Activated T-cell treated with anti-CD3 and anti-CD28 coated beads, Interleukin-2, amount 50 U/mL, for 4 hours (primary cell): ENCODE results near the gene HNRNPC. TPM values are rescaled to one million over a fixed set of nuclear protein-coding genes. Genes with fewer than 3 reads are reported as not detected.
A peak's percentile ranks its signal among the peaks of the same experiment; 100 is the strongest.
"Not testable (repeated sequence)": the region's sequence is repeated elsewhere in the genome, so short reads cannot be mapped to it uniquely, and the experiment has no call there.

Experiments
- ATAC-seq, 2 donors: fragments of 200-7000 bp; cut with Tn5 transposase; one replicate each; pipeline ENCODE4 v1.10.0; 2021
- DNase-seq: peaks from one replicate; pipeline ENCODE4 v3.0.0-alpha.2; 2020
- H3K27me3 Mint-ChIP-seq: one replicate; pipeline ENCODE4 v1.8.0; 2021; ENCODE audit warnings: low read depth, mixed read lengths
- H3K36me3 Mint-ChIP-seq: one replicate; pipeline ENCODE4 v1.8.0; 2022; ENCODE audit warnings: mixed read lengths; ENCODE audit not compliant: insufficient read depth
- H3K4me1 Mint-ChIP-seq: one replicate; pipeline ENCODE4 v1.8.0; 2021; ENCODE audit warnings: low read depth, mixed read lengths
- H3K4me3 Mint-ChIP-seq: one replicate; pipeline ENCODE4 v1.8.0; 2021; ENCODE audit warnings: mild to moderate bottlenecking, moderate library complexity, mixed read lengths
- H3K9me3 Mint-ChIP-seq: one replicate; pipeline ENCODE4 v1.8.0; 2021; ENCODE audit warnings: mixed read lengths
- total RNA-seq, 3 donors: library from RNA; stranded (reverse); gene quantifications; one replicate each; pipeline ENCODE4 v1.2.1, GENCODE V29; 2021

The HNRNPC gene
- total RNA-seq, 3 donors from 2014 or later: 1,181 to 1,256 (median 1,185) TPM

DNA sequence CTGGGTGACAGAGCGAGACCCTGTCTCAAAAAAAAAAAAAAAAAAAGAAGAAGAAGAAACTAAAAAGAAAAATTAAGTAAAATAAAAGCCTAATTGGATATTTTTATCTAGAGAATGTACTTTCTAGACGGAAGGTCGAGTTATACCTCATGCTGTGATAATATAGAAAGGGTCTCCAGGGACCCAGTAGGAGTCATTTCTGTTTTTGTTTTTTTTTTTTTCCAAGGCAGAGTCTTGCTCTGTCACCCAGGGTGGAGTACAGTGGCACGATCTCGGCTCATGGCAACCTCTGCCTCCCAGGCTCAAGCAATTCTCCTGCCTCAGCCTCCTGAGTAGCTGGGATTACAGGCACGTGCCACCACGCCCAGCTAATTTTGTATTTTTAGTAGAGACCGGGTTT, 24.8 kb upstream of the HNRNPC start:
- not testable (repeated sequence) for H3K27me3 Mint-ChIP-seq, H3K4me1 Mint-ChIP-seq, DNase-seq, H3K4me3 Mint-ChIP-seq, ATAC-seq, H3K36me3 Mint-ChIP-seq, H3K9me3 Mint-ChIP-seq

GRCh38 chr14:21287168-21287567, 17.9 kb upstream of the HNRNPC start:
- Mint-ChIP-seq H3K4me3 (no peak overlapping the region), H3K27me3 (no peaks in the 10 kb centered on the region), H3K9me3 (no peaks in the 10 kb centered on the region), H3K4me1 (no peaks in the 10 kb centered on the region), H3K36me3 (no peaks in the 10 kb centered on the region)
- no peak for ATAC-seq
- no peak for DNase-seq

GRCh38 chr14:21286516-21286915, 17.3 kb upstream of the HNRNPC start:
- not testable (repeated sequence) for H3K9me3 Mint-ChIP-seq, DNase-seq, H3K36me3 Mint-ChIP-seq

GRCh38 chr14:21281917-21282316, 12.7 kb upstream of the HNRNPC start:
- not testable (repeated sequence) for H3K4me3 Mint-ChIP-seq, H3K36me3 Mint-ChIP-seq, H3K4me1 Mint-ChIP-seq, DNase-seq, H3K9me3 Mint-ChIP-seq, ATAC-seq, H3K27me3 Mint-ChIP-seq

More at GRCh38 chr14:21286516-21286915, 17.3 kb upstream of the HNRNPC start:
- H3K4me1 Mint-ChIP-seq, H3K27me3 Mint-ChIP-seq, H3K4me3 Mint-ChIP-seq, ATAC-seq: not testable (repeated sequence)

- H3K27me3 Mint-ChIP-seq: no peaks in the 10 kb centered on the region
- ATAC-seq (no peak), DNase-seq (no peak)
- no peaks in the 10 kb centered on the region for H3K36me3 Mint-ChIP-seq
- H3K4me3 Mint-ChIP-seq: no peak within 1 kb of the TSS
- peaks cover 5% of the 10 kb centered on the region for H3K4me1 Mint-ChIP-seq
- H3K9me3 Mint-ChIP-seq: no peaks in the 10 kb centered on the region
Observed at GRCh38 chr14:21279783-21280182, 10.5 kb upstream of the HNRNPC start, which contains the start of gene RPGRIP1. Gene RPGRIP1, plus strand, starts transcription at chr14:21280083. Its CDS starts 7,894 bp downstream, at chr14:21287977.

DNA sequence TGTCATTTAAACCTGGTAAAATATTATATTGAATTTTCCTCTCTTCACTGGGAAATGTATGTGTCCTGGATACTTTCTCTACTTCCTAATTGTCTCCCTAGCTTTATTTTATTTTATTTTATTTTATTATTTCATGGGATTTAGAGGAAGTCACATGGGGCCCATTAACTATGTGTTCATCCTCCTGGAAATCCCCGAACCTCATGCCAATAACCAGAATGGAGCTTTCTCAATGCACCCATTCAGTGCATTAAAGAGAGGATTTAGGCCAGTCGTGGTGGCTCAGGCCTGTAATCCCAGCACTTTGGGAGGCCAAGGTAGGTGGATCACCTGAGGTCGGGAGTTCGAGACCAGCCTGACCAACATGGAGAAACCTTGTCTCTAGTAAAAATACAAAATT, 9.4 kb upstream of the HNRNPC start:
- no peak for ATAC-seq
- no peaks in the 10 kb centered on the region for H3K27me3 Mint-ChIP-seq
- H3K4me1 Mint-ChIP-seq: peaks cover 5% of the 10 kb centered on the region
- no peaks in the 10 kb centered on the region for H3K36me3 Mint-ChIP-seq
- H3K4me3 Mint-ChIP-seq: no peak overlapping the region
- DNase-seq: no peak
- H3K9me3 Mint-ChIP-seq: no peaks in the 10 kb centered on the region

DNA sequence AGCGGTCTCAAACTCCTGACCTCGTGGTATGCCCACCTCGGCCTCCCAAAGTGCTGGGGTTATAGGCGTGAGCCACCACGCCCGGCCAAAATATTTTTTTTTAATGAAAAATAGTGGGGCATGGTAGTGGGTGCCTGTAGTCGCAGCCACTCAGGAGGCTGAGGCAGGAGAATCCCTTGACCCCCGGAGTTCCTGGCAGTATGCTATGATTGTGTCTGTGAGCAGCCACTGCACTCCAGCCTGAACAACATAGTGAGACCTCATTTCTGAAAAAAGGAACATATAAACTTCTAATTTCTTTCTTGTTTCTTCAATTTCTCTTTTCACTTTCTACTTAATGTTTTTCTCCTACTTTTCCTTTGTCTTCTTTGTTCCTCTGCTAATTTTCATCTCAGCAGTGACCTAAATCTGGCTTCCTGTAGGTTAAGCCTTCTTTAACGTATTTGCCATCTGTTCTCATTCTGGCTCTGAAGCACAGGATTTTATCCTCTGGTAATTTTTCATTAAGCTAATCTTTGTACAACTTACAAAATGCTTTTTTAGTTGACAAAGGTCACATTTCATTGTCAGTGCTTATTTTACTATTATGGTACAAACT, 6.1 kb upstream of the HNRNPC start:
- Mint-ChIP-seq H3K36me3 (no peaks in the 10 kb centered on the region), H3K9me3 (no peaks in the 10 kb centered on the region), H3K4me1 (peaks cover 5% of the 10 kb centered on the region), H3K4me3 (no peak overlapping the region), H3K27me3 (no peaks in the 10 kb centered on the region)
- ATAC-seq (no peak), DNase-seq (no peak)

- peaks cover 12% of the 10 kb centered on the region for H3K36me3 Mint-ChIP-seq
- not testable (repeated sequence) for H3K9me3 Mint-ChIP-seq, DNase-seq, ATAC-seq, H3K4me3 Mint-ChIP-seq, H3K27me3 Mint-ChIP-seq
- H3K4me1 Mint-ChIP-seq: peaks cover 10% of the 10 kb centered on the region
Observed at GRCh38 chr14:21272661-21273060, 3.4 kb upstream of the HNRNPC start.

DNA sequence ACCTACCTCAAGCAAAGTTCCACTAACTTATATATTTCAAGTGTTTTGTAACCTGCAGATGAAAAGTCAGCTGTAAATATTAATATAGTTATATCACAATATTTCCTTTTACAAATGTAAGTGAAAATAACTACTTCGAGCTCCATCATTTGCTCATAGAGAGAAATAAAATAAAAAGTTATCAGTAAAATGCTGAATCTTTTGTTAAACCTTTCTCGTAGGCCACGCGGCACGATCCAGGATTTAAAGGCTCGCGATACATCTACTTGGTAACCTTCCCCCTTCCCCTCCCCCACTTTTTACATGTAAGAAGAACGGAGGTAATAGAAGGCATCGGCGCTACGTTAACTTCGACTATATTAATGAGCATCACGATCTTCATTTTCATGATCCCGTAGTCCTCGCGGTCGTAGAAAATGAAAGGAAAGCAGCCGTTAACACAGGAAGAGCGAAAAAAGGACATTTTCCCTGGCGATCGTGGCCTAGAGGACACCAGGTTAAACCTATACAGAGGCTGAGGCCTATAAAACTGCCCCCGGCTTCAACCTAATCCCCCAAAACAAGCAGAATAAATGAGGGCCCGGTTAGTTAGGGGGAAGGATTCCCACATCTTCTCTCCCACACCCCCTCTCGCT, 508 bp downstream of the HNRNPC start:
- no peaks in the 10 kb centered on the region for H3K9me3 Mint-ChIP-seq
- DNase-seq (peak; percentile 27), ATAC-seq (no peak)
- peaks cover 43% of the 10 kb centered on the region for H3K36me3 Mint-ChIP-seq
- no peaks in the 10 kb centered on the region for H3K27me3 Mint-ChIP-seq
- peaks cover 28% of the 10 kb centered on the region for H3K4me1 Mint-ChIP-seq
- H3K4me3 Mint-ChIP-seq: peak overlapping the region; percentile 100

- Mint-ChIP-seq H3K9me3 (no peaks in the 10 kb centered on the region), H3K36me3 (peaks cover 50% of the 10 kb centered on the region), H3K27me3 (no peaks in the 10 kb centered on the region), H3K4me1 (peaks cover 35% of the 10 kb centered on the region), H3K4me3 (peak overlapping the region; percentile 100)
- DNase-seq: no peak
- no peak for ATAC-seq
Observed at GRCh38 chr14:21267886-21268616, 1.2 kb downstream of the HNRNPC start.

DNA sequence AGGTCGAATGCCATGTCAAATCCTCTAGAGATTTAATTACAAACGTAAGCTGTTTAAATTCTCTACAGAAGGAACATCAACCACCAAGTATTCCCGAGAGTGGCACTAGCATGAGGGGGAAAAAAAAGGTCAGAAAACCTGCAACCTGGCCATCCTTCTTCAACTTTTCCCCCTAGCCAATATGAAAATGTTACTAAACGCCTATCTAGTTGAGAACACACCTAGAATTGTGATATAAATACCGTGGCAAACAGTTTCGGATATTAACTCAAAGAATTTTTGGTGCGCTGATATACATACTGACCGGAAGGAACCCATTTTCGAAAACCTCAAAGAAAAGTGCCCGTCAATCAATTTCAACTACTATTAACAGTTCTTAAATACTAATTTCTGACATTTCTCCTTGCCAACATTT, 1.8 kb downstream of the HNRNPC start:
- Mint-ChIP-seq H3K9me3 (no peaks in the 10 kb centered on the region), H3K27me3 (no peaks in the 10 kb centered on the region), H3K4me1 (peaks cover 40% of the 10 kb centered on the region), H3K36me3 (peaks cover 54% of the 10 kb centered on the region), H3K4me3 (peak overlapping the region; percentile 100)
- no peak for DNase-seq
- no peak for ATAC-seq

DNA sequence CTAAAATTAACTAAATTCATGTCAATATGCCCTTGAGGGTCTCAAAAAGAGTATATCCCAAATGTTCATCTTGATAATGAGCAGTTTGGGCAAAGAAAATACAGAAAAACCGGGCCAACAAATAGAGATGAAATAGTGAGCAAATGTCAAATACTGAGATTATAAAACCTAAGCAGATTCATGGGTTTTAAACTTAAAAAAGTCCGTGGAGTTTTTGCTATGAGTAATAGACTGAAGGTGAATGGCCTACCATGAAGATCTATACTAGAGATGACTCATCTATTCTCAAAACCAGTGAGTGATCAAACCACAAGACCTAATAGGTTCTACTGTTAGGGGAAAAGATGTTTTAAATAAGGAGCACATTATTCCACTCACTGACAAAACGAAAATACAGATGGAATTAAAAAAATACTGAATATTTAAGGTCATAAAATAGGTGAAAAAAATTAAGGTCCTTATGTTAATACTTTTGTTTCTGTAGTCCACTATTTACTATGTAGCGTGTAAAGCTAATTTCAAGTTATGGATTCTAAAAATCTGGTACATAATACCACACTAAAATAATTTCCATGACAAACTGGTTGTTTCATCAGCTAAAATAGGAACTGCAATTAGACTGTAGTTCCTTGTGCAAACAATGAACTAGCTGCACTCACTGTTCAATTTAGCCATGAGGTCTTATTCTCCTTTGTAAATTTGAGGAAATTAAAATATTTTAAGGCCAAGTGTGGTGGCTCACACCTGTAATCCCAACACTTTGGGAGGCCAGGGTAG, 5.0 kb downstream of the HNRNPC start:
- Mint-ChIP-seq H3K4me3 (peak overlapping the region; percentile 100), H3K4me1 (peaks cover 59% of the 10 kb centered on the region), H3K27me3 (no peaks in the 10 kb centered on the region), H3K9me3 (no peaks in the 10 kb centered on the region), H3K36me3 (peaks cover 70% of the 10 kb centered on the region)
- ATAC-seq (peak; percentile 70 to 71), DNase-seq (no peak)

DNA sequence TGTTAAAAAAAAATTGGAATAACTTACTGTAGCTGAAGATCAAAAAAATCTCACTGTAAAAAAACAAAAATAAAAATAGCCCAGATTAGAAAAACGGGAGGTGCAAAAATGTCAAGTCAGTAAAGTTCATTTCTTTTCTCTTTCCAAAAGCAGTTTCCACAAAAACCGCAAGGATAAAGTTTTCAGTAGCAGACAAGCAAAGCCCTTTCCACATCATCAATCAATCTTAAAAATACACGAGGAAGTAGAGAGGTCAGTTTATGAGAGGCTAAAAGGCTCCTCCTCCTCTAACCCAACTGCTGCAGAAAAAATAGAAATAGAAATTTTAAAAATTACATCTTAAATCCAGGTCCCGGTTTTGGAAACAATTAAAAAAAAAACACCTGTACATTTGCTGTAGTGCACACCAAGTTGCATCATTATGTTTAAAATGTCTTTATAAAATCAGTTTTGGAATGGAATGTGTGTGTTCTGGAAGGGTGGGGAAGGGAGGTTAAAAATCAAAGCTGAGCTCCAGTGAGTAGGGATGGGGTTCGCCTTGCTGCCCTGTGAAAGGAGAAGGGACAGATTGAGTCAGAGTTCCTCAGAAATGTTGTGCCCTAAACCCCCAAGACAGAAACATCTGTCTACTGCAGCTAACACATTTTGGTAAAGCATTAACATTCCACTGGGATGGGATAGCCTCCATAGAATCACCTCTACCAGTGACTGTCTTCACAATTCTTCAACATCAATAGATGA, 5.8 kb downstream of the HNRNPC start:
- DNase-seq: no peak
- H3K9me3 Mint-ChIP-seq: no peaks in the 10 kb centered on the region
- H3K4me1 Mint-ChIP-seq: peaks cover 67% of the 10 kb centered on the region
- peaks cover 75% of the 10 kb centered on the region for H3K36me3 Mint-ChIP-seq
- peak; percentile 20 for ATAC-seq
- H3K4me3 Mint-ChIP-seq: peak overlapping the region; percentile 100
- H3K27me3 Mint-ChIP-seq: no peaks in the 10 kb centered on the region

- Mint-ChIP-seq H3K9me3 (no peaks in the 10 kb centered on the region), H3K27me3 (no peaks in the 10 kb centered on the region), H3K36me3 (peaks cover 70% of the 10 kb centered on the region), H3K4me1 (peaks cover 76% of the 10 kb centered on the region), H3K4me3 (peak overlapping the region; percentile 100)
- DNase-seq (no peak), ATAC-seq (no peak)
Observed at GRCh38 chr14:21262410-21262809, 6.8 kb downstream of the HNRNPC start.
